Gastroesophageal sphincter (tissue), 3 donors: Measurements from ENCODE around the gene E2F3.

Experiments used
- CTCF ChIP-seq, 4 experiments: fragments of 200-600 bp in 2 of 4; fragments of 450-650 bp in 2 of 4; sonication (generic) in 1 of 4; IDR thresholded peaks; one replicate each; pipeline ENCODE4 v1.5.1; 2017 to 2019; ENCODE audit warnings: antibody characterized with exemption in 4 of 4, mild to moderate bottlenecking in 2 of 4, moderate library complexity in 2 of 4
- POLR2A ChIP-seq, 2 donors: fragments of 450-650 bp; IDR thresholded peaks; one replicate each; pipeline ENCODE4 v1.6.1; 2017; ENCODE audit warnings: antibody characterized with exemption in 2 of 2, mild to moderate bottlenecking in 2 of 2, moderate library complexity in 1 of 2
- POLR2AphosphoS5 ChIP-seq: sonication (generic); formaldehyde crosslinking; IDR thresholded peaks from one replicate; pipeline ENCODE4 v1.6.1; 2017; ENCODE audit warnings: antibody characterized with exemption

- no peak for TF ChIP-seq CTCF (IDR thresholded peaks at IDR 0.05)
- TF ChIP-seq POLR2A (IDR thresholded peaks at IDR 0.05), result no peak
- no peak for TF ChIP-seq POLR2AphosphoS5
Measured at GRCh38 chr6:20538907-20539306, 137.2 kb downstream of the E2F3 start.
